ENCODE data around the gene RAB40C.
"Not testable (repeated sequence)": the region's sequence is repeated elsewhere in the genome, so short reads cannot be mapped to it uniquely, and the experiment has no call there.

The RAB40C gene

GRCh38 chr16:590815-591200 is 942 bp downstream of the RAB40C start:
- DNase-seq (ENCODE audit: low read depth), result no peak

- DNase-seq (ENCODE audit: low read depth), result no peak
Measured at GRCh38 chr16:591231-591630, 1.4 kb downstream of the RAB40C start.

GRCh38 chr16:591892-592517 is 2.1 kb downstream of the RAB40C start:
- DNase-seq (ENCODE audit: low read depth), result no peak

GRCh38 chr16:592518-593306 is 2.8 kb downstream of the RAB40C start:
- DNase-seq (ENCODE audit: low read depth), result no peak

GRCh38 chr16:593406-593805 is 3.5 kb downstream of the RAB40C start:
- DNase-seq (ENCODE audit: low read depth), result no peak

GRCh38 chr16:593807-594206 is 3.9 kb downstream of the RAB40C start:
- no peak for DNase-seq (ENCODE audit: low read depth)

- no peak for DNase-seq (ENCODE audit: low read depth)
Measured at GRCh38 chr16:595094-595528, 5.2 kb downstream of the RAB40C start.

- DNase-seq (ENCODE audit: low read depth), result no peak
Measured at GRCh38 chr16:595942-596735, 6.3 kb downstream of the RAB40C start.

- DNase-seq (ENCODE audit: low read depth), result no peak
Measured at GRCh38 chr16:596736-597060, 6.8 kb downstream of the RAB40C start.

- DNase-seq (ENCODE audit: low read depth), result not testable (repeated sequence)
Measured at GRCh38 chr16:597655-598054, 7.8 kb downstream of the RAB40C start.

GRCh38 chr16:598823-599739 is 9.2 kb downstream of the RAB40C start:
- DNase-seq (ENCODE audit: low read depth), result no peak

- no peak for DNase-seq (ENCODE audit: low read depth)
Measured at GRCh38 chr16:600781-601180, 10.9 kb downstream of the RAB40C start.

GRCh38 chr16:603933-604332 is 14.1 kb downstream of the RAB40C start:
- DNase-seq (ENCODE audit: low read depth), result no peak

GRCh38 chr16:606656-607307 is 16.9 kb downstream of the RAB40C start:
- no peak for DNase-seq (ENCODE audit: low read depth)

- DNase-seq (ENCODE audit: low read depth), result no peak
Measured at GRCh38 chr16:608019-608418, 18.2 kb downstream of the RAB40C start.

GRCh38 chr16:609316-609715 is 19.4 kb downstream of the RAB40C start:
- DNase-seq (ENCODE audit: low read depth), result no peak

- no peak for DNase-seq (ENCODE audit: low read depth)
Measured at GRCh38 chr16:609984-610383, 20.1 kb downstream of the RAB40C start.

- peak; percentile 22 for DNase-seq (ENCODE audit: low read depth)
Measured at GRCh38 chr16:610513-611381, 20.9 kb downstream of the RAB40C start.

- DNase-seq (ENCODE audit: low read depth), result no peak
Measured at GRCh38 chr16:615122-615521, 25.3 kb downstream of the RAB40C start.
